GM21619 (cell line): Measurements from ENCODE around the gene HERPUD1.
"Not testable (repeated sequence)": the region's sequence is repeated elsewhere in the genome, so short reads cannot be mapped to it uniquely, and the experiment has no call there.

Experiments
- ATAC-seq: cut with Tn5 transposase; IDR thresholded peaks from one replicate; pipeline ENCODE4 v1.9.1; 2021; ENCODE audit not compliant: unreplicated experiment

HERPUD1 gene

DNA sequence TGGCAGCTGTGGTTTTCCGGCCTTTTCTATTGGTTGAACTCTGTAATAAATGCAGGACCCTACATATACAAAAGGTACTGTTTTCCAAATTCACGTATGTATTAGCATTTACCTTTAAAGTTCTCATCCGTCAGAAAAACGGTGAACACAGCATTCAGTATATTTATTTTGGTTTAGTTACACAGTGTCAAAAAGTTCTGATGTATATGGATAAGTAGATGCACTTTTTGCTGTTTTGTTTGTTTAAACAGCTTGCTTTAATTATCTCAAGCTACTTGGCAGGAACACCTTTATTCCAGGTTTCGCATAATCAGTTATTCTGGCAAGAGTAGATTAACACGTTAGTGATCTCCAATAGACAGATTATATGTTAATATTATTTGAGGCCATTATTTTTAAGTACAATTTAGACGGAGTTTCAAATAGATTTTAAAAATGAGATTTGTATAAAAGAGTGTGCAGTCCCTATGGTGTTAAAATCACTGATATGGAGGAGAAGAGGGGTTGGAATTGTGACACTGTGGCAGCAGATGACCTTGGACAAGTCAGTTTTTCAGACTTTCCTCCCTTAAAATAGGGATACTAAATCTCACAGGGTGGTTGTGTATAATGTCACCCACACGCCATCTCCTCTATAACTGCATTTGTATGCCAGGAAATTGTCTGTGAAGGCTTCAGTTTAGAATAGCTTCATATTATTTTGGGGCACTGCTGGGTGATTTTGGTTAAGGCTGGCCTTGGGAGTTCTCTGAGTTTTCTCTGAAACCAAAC is 2.1 kb downstream of the HERPUD1 start:
- ATAC-seq, result no peak

- ATAC-seq, result not testable (repeated sequence)
Observed at GRCh38 chr16:56934599-56935145, 2.7 kb downstream of the HERPUD1 start.

DNA sequence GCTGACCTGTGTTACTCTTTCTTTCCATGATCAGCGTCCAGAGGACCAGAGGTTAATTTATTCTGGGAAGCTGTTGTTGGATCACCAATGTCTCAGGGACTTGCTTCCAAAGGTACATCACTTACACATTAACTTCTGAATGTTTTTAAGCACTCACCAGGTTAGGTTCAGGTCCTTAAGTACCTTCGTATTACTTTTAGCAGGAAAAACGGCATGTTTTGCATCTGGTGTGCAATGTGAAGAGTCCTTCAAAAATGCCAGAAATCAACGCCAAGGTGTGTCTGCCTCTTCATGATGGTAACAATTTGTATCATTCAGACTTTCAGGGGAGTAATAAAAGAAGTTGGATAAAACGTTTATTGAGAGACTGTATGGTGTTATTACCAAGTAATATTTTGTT is 3.3 kb downstream of the HERPUD1 start:
- no peak for ATAC-seq

DNA sequence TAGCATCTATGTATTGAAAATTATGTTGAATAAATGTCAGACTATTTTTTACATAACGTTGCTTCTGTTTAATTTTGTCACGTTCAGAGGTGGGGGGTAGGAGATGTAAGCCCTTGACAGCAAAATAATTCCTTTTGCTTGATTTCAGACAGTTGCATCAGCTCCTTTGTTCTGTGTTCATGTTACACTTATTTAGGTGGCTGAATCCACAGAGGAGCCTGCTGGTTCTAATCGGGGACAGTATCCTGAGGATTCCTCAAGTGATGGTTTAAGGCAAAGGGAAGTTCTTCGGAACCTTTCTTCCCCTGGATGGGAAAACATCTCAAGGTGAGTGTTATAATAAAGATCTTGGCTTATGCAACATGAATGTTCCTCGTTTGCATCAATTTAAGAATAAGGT is 4.5 kb downstream of the HERPUD1 start:
- ATAC-seq, result no peak

DNA sequence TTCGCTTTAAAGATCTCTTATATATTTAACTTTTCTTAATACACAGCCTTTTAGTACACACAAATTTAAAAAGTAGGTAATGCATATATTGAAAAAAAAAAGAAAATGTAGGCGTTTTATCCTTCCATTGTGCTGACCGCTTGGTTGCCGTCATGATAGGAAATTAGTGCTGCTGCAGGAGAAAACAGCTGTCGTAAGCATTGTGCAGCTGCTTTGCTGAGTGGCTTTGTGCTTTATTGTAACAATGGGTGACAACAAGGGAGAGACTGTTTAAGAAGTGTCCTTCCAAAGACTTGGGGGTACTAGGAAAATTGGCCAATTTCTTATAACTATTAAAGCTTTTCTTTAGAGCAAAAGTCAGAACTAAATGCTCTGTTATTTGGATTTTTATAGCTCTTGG is 5.0 kb downstream of the HERPUD1 start:
- no peak for ATAC-seq

GRCh38 chr16:56938664-56939513 is 6.9 kb downstream of the HERPUD1 start:
- ATAC-seq, result peak; percentile 36

GRCh38 chr16:56939801-56940200 is 7.9 kb downstream of the HERPUD1 start:
- no peak for ATAC-seq

DNA sequence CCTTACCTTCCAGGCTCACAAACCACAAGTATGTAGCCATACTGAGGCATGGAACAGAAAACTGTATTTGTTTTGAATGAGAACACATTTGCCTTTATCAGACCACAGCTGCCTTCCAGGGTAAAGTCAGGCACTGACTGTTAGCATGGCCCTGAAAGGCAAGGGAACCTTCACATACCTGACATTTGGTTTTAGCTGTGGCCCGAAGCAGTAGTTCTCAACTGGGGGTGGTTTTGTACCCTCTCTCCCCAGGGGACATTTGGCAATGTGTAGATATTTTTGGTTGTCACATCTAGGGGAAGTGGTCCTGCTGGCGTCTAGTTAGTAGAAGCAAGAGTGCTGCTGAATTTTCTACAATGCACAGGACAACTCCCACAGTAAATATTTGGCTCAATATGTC is 9.2 kb downstream of the HERPUD1 start:
- ATAC-seq, result no peak

GRCh38 chr16:56941856-56942331 is 10.0 kb downstream of the HERPUD1 start:
- ATAC-seq, result no peak

DNA sequence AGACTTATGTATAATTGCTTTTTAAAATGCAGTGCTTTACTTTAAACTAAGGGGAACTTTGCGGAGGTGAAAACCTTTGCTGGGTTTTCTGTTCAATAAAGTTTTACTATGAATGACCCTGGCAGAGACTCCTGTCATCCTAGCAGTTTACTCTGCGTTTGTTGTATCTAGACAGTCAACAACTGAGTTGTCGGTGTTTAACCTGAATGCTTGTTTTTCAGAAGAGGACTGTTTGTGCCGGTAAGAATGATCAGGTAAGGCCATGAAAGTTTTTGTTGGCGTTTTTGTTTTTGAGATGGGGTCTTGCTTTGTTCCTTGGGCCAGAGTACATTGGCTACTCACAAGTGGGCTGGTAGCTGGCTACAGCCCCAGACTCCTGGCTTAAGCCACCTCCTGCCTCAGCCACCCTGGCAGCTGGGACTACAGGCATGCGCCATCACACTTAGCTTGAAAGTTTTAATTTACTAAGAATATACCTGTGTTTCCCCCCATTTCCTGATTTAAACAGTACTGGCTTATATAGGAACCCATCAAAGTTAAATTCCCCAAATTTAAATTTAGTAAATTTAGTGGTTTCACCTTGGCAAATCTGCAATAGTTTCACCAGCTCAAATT is 11.9 kb downstream of the HERPUD1 start:
- no peak for ATAC-seq

- ATAC-seq, result peak; percentile 35
Observed at GRCh38 chr16:56944954-56945839, 13.3 kb downstream of the HERPUD1 start.

- no peak for ATAC-seq
Observed at GRCh38 chr16:56945847-56946527, 14.0 kb downstream of the HERPUD1 start.

DNA sequence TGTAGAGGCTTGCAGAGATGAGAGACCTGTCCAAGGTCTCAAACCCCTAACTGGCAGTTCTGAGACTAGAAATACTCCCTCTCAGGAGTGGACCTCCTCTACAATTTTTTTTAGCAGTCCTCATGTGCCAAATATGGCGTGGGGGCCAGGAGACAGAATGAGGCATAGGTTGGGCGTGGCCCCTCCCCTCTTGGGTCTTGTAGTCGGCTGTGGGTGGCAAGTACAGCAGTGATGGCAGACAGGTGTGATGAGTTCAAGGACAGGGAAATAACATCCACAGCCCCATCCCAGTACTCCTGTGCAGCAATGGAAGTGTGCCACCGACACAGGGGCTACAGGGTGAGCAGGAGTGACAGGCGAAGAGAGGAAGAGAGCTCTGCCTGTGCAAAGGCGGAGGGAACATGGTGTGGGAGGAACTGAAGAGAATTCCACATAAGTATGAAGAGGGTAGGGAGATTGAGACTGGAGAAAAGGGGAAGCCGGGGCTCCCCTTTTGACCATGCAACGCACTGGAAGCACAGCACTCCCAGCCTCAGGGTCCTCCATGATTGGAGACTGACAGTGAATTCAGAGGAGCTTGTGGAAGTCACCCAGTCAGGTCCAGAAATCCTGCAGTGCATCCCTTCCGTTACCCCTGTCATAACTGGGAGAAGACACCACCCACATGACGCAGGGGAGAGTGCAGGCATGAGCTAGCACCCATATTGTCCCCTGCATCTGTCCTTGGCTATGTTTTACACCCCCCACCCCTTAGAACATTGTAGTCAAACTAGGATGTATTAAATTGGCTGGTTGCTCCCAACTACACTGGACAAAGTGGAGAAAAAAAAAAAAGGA is 15.0 kb downstream of the HERPUD1 start:
- no peak for ATAC-seq

GRCh38 chr16:56947604-56947995 is 15.7 kb downstream of the HERPUD1 start:
- no peak for ATAC-seq

DNA sequence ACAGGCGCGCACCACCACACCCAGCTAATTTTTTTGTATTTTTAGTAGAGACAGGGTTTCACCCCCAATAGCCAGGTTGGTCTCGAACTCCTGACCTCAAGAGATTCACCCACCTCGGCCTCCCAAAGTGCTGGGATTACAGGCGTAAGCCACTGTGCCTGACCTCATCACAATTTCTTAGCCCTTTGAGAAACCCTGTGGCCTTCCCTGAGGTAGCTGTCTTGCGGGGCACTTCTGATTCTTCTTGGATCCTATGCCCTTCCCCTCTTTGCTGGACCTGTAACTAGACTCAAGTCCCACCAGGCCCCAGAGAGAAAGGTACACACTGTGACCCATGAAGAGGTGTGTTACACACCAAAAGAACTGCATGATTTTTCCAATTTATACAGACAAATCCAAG is 16.3 kb downstream of the HERPUD1 start:
- no peak for ATAC-seq

DNA sequence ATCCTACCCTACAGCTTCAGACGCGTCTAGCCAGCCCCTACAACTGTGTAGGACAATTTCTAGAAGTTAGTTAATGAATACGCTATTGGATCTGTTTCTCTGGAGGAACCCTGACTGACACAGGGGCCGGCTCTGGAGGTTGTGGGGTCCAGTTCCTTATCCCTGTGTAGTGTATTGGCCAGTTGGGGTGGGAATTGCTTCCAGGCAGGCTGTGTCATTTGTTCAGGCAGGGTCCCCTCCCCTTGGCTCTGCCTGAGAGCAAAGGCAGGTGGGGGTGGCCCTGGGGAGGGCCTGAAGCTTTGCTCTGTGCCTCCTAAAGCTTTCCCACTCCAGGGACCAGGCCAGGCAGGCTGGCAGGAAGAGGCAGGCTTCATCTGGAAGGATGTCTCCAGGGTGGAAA is 18.1 kb downstream of the HERPUD1 start:
- no peak for ATAC-seq

- no peak for ATAC-seq
Observed at GRCh38 chr16:56950455-56950854, 18.5 kb downstream of the HERPUD1 start.

GRCh38 chr16:56950881-56951771 is 19.2 kb downstream of the HERPUD1 start:
- peak; percentile 57 for ATAC-seq
